ENCODE measurements around the gene HOXB7.

- TF ChIP-seq POLR2AphosphoS5 (IDR thresholded peaks at IDR 0.05; ENCODE audit: low read depth, low read length) = no peak
- no peak for TF ChIP-seq TAF1 (IDR thresholded peaks at IDR 0.05; ENCODE audit: borderline replicate concordance, low read depth, low read length)
Observed at GRCh38 chr17:48588528-48588927, 22.3 kb downstream of the HOXB7 start.

Data from GM12892 (cell line).